HL-60 (cell line): Measurements from ENCODE around the gene NFATC4.

ENCODE experiments used
- POLR2AphosphoS5 ChIP-seq: IDR thresholded peaks from 2 replicates; pipeline ENCODE4 v1.6.1; 2012; ENCODE audit warnings: low read depth
- TF ChIP-seq, protein P1 (sequence below): IDR thresholded peaks from one replicate; pipeline ENCODE4 v1.5.1; 2011; ENCODE audit warnings: low read length, control low read depth, inconsistent platforms; ENCODE audit not compliant: insufficient read depth

DNA sequence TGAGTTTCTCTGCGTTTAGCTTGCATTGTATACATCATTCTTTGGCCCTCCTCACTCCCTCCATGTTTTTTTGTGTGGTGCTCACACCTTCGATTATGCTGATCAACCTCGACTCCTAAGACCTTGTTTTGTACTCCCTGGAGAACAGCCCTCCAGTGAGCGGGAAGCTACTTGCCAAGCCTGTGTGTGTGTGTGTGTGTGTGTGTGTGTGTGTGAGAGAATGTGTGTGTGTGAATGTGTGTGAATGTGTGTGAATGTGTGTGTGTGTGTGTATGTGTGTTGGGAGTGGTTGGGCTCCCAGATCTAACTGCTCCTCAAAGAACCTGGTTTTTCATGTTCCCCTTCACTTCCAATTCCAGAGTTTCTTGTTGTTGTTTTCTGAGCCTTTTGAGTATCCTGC is 36.8 kb downstream of the NFATC4 start:
- TF ChIP-seq, protein P1, sequence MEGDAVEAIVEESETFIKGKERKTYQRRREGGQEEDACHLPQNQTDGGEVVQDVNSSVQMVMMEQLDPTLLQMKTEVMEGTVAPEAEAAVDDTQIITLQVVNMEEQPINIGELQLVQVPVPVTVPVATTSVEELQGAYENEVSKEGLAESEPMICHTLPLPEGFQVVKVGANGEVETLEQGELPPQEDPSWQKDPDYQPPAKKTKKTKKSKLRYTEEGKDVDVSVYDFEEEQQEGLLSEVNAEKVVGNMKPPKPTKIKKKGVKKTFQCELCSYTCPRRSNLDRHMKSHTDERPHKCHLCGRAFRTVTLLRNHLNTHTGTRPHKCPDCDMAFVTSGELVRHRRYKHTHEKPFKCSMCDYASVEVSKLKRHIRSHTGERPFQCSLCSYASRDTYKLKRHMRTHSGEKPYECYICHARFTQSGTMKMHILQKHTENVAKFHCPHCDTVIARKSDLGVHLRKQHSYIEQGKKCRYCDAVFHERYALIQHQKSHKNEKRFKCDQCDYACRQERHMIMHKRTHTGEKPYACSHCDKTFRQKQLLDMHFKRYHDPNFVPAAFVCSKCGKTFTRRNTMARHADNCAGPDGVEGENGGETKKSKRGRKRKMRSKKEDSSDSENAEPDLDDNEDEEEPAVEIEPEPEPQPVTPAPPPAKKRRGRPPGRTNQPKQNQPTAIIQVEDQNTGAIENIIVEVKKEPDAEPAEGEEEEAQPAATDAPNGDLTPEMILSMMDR, result no peak
- no peak for TF ChIP-seq POLR2AphosphoS5
